Measurements from ENCODE around the gene FNDC10. TPM values are rescaled to one million over a fixed set of nuclear protein-coding genes. Genes with fewer than 3 reads are reported as not detected.

FNDC10 gene
- total RNA-seq, 4 donors from 2014 or later, result 5.8 to 15.6 (median 7.9) TPM

GRCh38 chr1:1621173-1622009 is 21.5 kb upstream of the FNDC10 start:
- no peak for TF ChIP-seq CTCF (IDR thresholded peaks at IDR 0.05)
- H3K36me3 ChIP-seq, result peaks cover 0 to 54% (median 3%) of the 10 kb centered on the region in 3 donors
- intact Hi-C loops (cut with DNase I), result no loop called here
- H3K27me3 ChIP-seq, result no peaks in the 10 kb centered on the region
- no peak overlapping the region for H3K4me3 ChIP-seq
- H3K4me1 ChIP-seq, result peaks cover 14 to 64% (median 14%) of the 10 kb centered on the region in 3 donors
- peak overlapping the region in 3 of 4 donors; percentile 42 to 59 (median 51) for H3K27ac ChIP-seq
- no peaks in the 10 kb centered on the region for H3K9me3 ChIP-seq
- no peak for DNase-seq
- WGBS, 2 donors, result no CpG with 5 or more reads among the region's 31 CpGs

DNA sequence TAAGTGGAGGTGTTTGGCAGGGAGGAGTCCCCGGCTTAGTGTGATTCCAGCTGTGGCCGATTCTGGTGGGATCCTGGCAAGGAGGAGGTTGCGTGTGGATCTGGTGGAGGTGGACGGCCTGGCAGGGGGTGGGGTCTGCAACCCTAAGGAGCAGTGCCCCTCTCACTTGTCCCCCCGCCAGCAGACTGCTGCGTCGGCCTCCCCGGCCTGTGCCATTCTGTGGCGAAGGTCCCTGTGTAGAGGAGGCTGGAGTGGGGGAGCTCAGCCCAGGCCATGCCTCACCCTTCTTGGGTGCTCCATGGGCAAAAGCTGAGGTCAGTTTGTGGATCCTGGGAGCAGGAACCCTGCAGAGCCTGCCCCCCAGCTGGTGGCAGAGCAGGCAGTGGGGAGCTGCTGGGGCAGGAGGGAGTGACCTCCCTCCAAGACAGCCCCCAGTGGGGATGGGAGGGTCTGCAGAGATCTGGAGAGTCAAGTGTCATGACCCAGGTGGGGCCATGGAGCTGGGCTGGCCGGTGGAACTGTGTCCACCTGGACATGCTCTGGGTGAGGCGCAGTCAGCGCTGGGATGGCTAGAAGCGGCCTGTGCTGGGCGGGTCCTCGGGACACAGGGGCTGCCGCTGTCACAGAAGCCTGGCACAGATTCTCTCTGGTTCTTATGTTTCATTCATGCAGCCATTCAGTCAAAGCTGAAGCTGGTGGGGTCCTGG is 20.7 kb upstream of the FNDC10 start:
- intact Hi-C loops (cut with DNase I), result no loop called here
- Histone ChIP-seq H3K27ac (no peak overlapping the region), H3K27me3 (no peaks in the 10 kb centered on the region), H3K4me1 (peaks cover 15 to 60% (median 17%) of the 10 kb centered on the region in 3 donors), H3K36me3 (peaks cover 0 to 52% (median 3%) of the 10 kb centered on the region in 3 donors), H3K9me3 (no peaks in the 10 kb centered on the region), H3K4me3 (no peak overlapping the region)
- TF ChIP-seq CTCF (IDR thresholded peaks at IDR 0.05), result no peak
- no peak for TF ChIP-seq POLR2A (IDR thresholded peaks at IDR 0.05)
- no peak for DNase-seq
- 91% methylated on average over 12 of the region's 16 CpGs; no CpG with 5 or more reads in 1 of the 2 donors for WGBS, 2 donors

- intact Hi-C loops (cut with DNase I), result no loop called here
These were observed 20.0 kb upstream of the FNDC10 start for GRCh38 chr1:1619917-1620361.

DNA sequence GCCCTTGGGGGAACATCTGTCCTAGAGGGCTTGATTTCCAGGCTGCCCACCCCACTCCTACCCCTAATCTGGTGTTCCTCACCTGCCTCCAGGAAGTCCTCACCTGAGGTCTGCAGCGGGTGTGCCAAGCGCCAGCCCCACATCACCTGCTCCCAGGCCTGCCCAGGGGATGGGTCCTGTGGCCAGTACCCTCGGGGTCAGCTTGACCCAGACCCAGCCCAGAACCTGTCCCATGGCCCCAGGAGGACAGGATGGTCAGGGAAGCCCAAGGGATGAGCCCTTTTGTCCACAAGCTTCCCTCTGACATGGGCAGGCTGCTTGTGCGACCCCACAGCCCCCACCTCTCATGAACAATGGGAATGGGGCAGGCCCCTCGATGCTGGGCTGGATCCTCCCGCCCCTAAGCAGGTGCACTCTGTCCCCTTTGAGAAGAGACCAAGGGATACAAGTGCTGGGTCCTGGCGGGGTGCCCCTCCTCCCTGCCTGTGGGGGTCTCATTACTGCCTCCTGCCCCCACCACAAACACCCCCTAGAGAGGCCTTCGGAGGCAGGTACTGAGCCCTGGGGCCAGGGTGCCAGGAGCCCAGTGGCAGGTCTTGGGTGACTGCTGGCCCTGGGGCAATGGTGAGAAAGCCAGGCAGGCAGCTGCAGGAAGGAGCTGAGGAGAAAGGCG is 18.6 kb upstream of the FNDC10 start:
- TF ChIP-seq CTCF (IDR thresholded peaks at IDR 0.05), result no peak
- TF ChIP-seq POLR2A (IDR thresholded peaks at IDR 0.05), result no peak
- Histone ChIP-seq H3K27ac (no peak overlapping the region), H3K4me3 (no peak overlapping the region), H3K27me3 (no peaks in the 10 kb centered on the region), H3K4me1 (peaks cover 27 to 75% (median 28%) of the 10 kb centered on the region in 3 donors), H3K9me3 (no peaks in the 10 kb centered on the region), H3K36me3 (peaks cover 0 to 33% (median 3%) of the 10 kb centered on the region in 3 donors)
- intact Hi-C loops (cut with DNase I), result no loop called here
- DNase-seq, result no peak
- 100% methylated on average over 1 of the region's 9 CpGs; no CpG with 5 or more reads in 1 of the 2 donors for WGBS, 2 donors

More at GRCh38 chr1:1619917-1620361, 20.0 kb upstream of the FNDC10 start:
- no peak for DNase-seq
- H3K4me1 ChIP-seq, result peaks cover 15 to 61% (median 17%) of the 10 kb centered on the region in 3 donors
- WGBS, 2 donors, result 87 to 89% methylated on average over 3 to 7 of the region's 14 CpGs
- no peak overlapping the region for H3K4me3 ChIP-seq
- peaks cover 0 to 45% (median 3%) of the 10 kb centered on the region in 3 donors for H3K36me3 ChIP-seq
- H3K9me3 ChIP-seq, result no peaks in the 10 kb centered on the region
- TF ChIP-seq CTCF (IDR thresholded peaks at IDR 0.05) (peak in 1 of 6 experiments; percentile 22), POLR2A (IDR thresholded peaks at IDR 0.05) (no peak)
- H3K27ac ChIP-seq, result no peak overlapping the region
- H3K27me3 ChIP-seq, result no peaks in the 10 kb centered on the region
